ENCODE data around the gene SLC6A19. TPM values are rescaled to one million over a fixed set of nuclear protein-coding genes. Genes with fewer than 3 reads are reported as not detected.
"Not testable (repeated sequence)": the region's sequence is repeated elsewhere in the genome, so short reads cannot be mapped to it uniquely, and the experiment has no call there.

The SLC6A19 gene
- polyA plus RNA-seq, 1 experiment: not detected

DNA sequence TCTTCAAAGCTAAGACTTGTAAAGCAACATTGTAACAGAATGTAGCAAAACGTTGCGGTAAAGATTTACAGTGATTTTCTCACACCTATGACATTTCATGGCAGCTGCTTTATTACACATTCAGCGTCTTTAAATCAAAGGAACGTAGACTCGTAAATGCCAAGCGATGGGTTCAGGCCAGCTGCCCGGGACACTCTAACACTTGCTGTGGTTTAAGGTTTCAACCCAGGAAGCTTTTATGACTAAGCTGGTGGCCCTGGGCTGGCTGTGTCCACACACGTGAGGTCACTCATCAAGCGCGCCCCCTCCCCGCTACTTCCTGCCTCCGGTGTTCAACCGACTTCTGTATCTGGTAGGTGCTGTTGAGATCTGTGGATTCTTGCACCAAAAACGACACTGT is 26.3 kb downstream of the SLC6A19 start:
- TF ChIP-seq, protein P1, sequence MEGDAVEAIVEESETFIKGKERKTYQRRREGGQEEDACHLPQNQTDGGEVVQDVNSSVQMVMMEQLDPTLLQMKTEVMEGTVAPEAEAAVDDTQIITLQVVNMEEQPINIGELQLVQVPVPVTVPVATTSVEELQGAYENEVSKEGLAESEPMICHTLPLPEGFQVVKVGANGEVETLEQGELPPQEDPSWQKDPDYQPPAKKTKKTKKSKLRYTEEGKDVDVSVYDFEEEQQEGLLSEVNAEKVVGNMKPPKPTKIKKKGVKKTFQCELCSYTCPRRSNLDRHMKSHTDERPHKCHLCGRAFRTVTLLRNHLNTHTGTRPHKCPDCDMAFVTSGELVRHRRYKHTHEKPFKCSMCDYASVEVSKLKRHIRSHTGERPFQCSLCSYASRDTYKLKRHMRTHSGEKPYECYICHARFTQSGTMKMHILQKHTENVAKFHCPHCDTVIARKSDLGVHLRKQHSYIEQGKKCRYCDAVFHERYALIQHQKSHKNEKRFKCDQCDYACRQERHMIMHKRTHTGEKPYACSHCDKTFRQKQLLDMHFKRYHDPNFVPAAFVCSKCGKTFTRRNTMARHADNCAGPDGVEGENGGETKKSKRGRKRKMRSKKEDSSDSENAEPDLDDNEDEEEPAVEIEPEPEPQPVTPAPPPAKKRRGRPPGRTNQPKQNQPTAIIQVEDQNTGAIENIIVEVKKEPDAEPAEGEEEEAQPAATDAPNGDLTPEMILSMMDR (IDR thresholded peaks at IDR 0.05; ENCODE audit: insufficient read depth, low read depth, low read length): no peak
- POLR2A ChIA-PET: no interaction called here
- CTCF ChIA-PET: interaction anchor here (0.8 kb wide), 1 partner anchor 60 kb away, joined by 3 read pairs; no protein-coding TSS in a partner anchor
- no peak overlapping the region for H3K4me3 ChIP-seq (ENCODE audit: low read depth, low read length)
- peak; percentile 9 for DNase-seq (ENCODE audit: low read depth)
- no peaks in the 10 kb centered on the region for H3K36me3 ChIP-seq (ENCODE audit: control insufficient read depth, insufficient read depth, low read length)
- peaks cover 2% of the 10 kb centered on the region for H3K27me3 ChIP-seq (ENCODE audit: control insufficient read depth, insufficient read depth, low read length)

GRCh38 chr5:1228120-1228519 is 26.7 kb downstream of the SLC6A19 start:
- ChIA-PET CTCF (interaction anchor here (0.8 kb wide), 1 partner anchor 60 kb away, joined by 3 read pairs; no protein-coding TSS in a partner anchor), POLR2A (no interaction called here)
- no peak overlapping the region for H3K4me3 ChIP-seq (ENCODE audit: low read depth, low read length)
- TF ChIP-seq, protein P1 (IDR thresholded peaks at IDR 0.05; ENCODE audit: insufficient read depth, low read depth, low read length): no peak
- H3K27me3 ChIP-seq (ENCODE audit: control insufficient read depth, insufficient read depth, low read length): peaks cover 2% of the 10 kb centered on the region
- no peaks in the 10 kb centered on the region for H3K36me3 ChIP-seq (ENCODE audit: control insufficient read depth, insufficient read depth, low read length)
- no peak for DNase-seq (ENCODE audit: low read depth)

GRCh38 chr5:1229023-1229422 is 27.6 kb downstream of the SLC6A19 start:
- H3K27me3 ChIP-seq (ENCODE audit: control insufficient read depth, insufficient read depth, low read length); DNase-seq (ENCODE audit: low read depth); POLR2A ChIA-PET; H3K4me3 ChIP-seq (ENCODE audit: low read depth, low read length); H3K36me3 ChIP-seq (ENCODE audit: control insufficient read depth, insufficient read depth, low read length); CTCF ChIA-PET: not testable (repeated sequence)

- peaks cover 2% of the 10 kb centered on the region for H3K27me3 ChIP-seq (ENCODE audit: control insufficient read depth, insufficient read depth, low read length)
- TF ChIP-seq, protein P1 (IDR thresholded peaks at IDR 0.05; ENCODE audit: insufficient read depth, low read depth, low read length): no peak
- ChIA-PET CTCF (interaction anchor here (0.6 kb wide), 1 partner anchor 1154 kb away, joined by 3 read pairs; no protein-coding TSS in a partner anchor), POLR2A (no interaction called here)
- no peaks in the 10 kb centered on the region for H3K36me3 ChIP-seq (ENCODE audit: control insufficient read depth, insufficient read depth, low read length)
- DNase-seq (ENCODE audit: low read depth): no peak
- no peak overlapping the region for H3K4me3 ChIP-seq (ENCODE audit: low read depth, low read length)
Measured at GRCh38 chr5:1229822-1230221, 28.4 kb downstream of the SLC6A19 start.

GRCh38 chr5:1230551-1230950 is 29.2 kb downstream of the SLC6A19 start:
- POLR2A ChIA-PET: no interaction called here
- CTCF ChIA-PET: no interaction called here
- DNase-seq (ENCODE audit: low read depth): no peak
- H3K27me3 ChIP-seq (ENCODE audit: control insufficient read depth, insufficient read depth, low read length): peaks cover 2% of the 10 kb centered on the region
- no peak overlapping the region for H3K4me3 ChIP-seq (ENCODE audit: low read depth, low read length)
- TF ChIP-seq, protein P1 (IDR thresholded peaks at IDR 0.05; ENCODE audit: insufficient read depth, low read depth, low read length): no peak
- no peaks in the 10 kb centered on the region for H3K36me3 ChIP-seq (ENCODE audit: control insufficient read depth, insufficient read depth, low read length)

- DNase-seq (ENCODE audit: low read depth): no peak
- ChIA-PET CTCF (no interaction called here), POLR2A (no interaction called here)
- TF ChIP-seq, protein P1 (IDR thresholded peaks at IDR 0.05; ENCODE audit: insufficient read depth, low read depth, low read length): no peak
- Histone ChIP-seq H3K4me3 (ENCODE audit: low read depth, low read length) (no peak overlapping the region), H3K27me3 (ENCODE audit: control insufficient read depth, insufficient read depth, low read length) (peaks cover 2% of the 10 kb centered on the region), H3K36me3 (ENCODE audit: control insufficient read depth, insufficient read depth, low read length) (no peaks in the 10 kb centered on the region)
Measured at GRCh38 chr5:1231354-1231905, 30.0 kb downstream of the SLC6A19 start.

Data from BJ (cell line).